ENCODE data around the gene FLT3. TPM values are rescaled to one million over a fixed set of nuclear protein-coding genes. Genes with fewer than 3 reads are reported as not detected.

The FLT3 gene
- total RNA-seq, 2 experiments from 2014 or later: 0.39 to 0.55 TPM

GRCh38 chr13:27978301-27978968 lies 121.9 kb downstream of the FLT3 start:
- H3K9me3 Mint-ChIP-seq: no peaks in the 10 kb centered on the region
- intact Hi-C loops (cut with DNase I, micrococcal nuclease): no loop called here
- no peak overlapping the region for H3K4me3 ChIP-seq (ENCODE audit: low read length)
- H3K4me1 Mint-ChIP-seq (ENCODE audit: low read depth): peaks cover 13% of the 10 kb centered on the region
- no peak for TF ChIP-seq CTCF (IDR thresholded peaks at IDR 0.05)
- H3K4me1 ChIP-seq (ENCODE audit: insufficient read depth, low read length): peaks cover 8% of the 10 kb centered on the region
- H3K36me3 Mint-ChIP-seq (ENCODE audit: low read depth): no peaks in the 10 kb centered on the region
- no peak overlapping the region for H3K4me3 Mint-ChIP-seq
- no peak overlapping the region for H3K27ac ChIP-seq (ENCODE audit: low read depth in 1 of 2, low read length in 2 of 2)
- ATAC-seq (ENCODE audit: poor library complexity) (no peak), DNase-seq (no peak)
- H3K27me3 Mint-ChIP-seq: peaks cover 91% of the 10 kb centered on the region
- CTCF ChIA-PET: no interaction called here
- no peaks in the 10 kb centered on the region for H3K36me3 ChIP-seq (ENCODE audit: insufficient read depth, low read length)
- POLR2A ChIA-PET: no interaction called here
- H3K27me3 ChIP-seq (ENCODE audit: control insufficient read depth in 1 of 2, insufficient read depth in 2 of 2, low read length in 2 of 2): peaks cover 63 to 84% of the 10 kb centered on the region in 2 experiments
- no peak overlapping the region for H3K27ac Mint-ChIP-seq
- H3K9me3 ChIP-seq (ENCODE audit: control insufficient read depth in 1 of 2, insufficient read depth in 1 of 2, low read length in 2 of 2): peaks cover 0 to 17% of the 10 kb centered on the region in 2 experiments

GRCh38 chr13:27977476-27978300 lies 122.7 kb downstream of the FLT3 start:
- no peak overlapping the region for H3K4me3 Mint-ChIP-seq
- intact Hi-C loops (cut with DNase I, micrococcal nuclease): no loop called here
- H3K27ac Mint-ChIP-seq: no peak overlapping the region
- no peaks in the 10 kb centered on the region for H3K36me3 Mint-ChIP-seq (ENCODE audit: low read depth)
- Histone ChIP-seq H3K27me3 (ENCODE audit: control insufficient read depth in 1 of 2, insufficient read depth in 2 of 2, low read length in 2 of 2) (peaks cover 65 to 92% of the 10 kb centered on the region in 2 experiments), H3K9me3 (ENCODE audit: control insufficient read depth in 1 of 2, insufficient read depth in 1 of 2, low read length in 2 of 2) (peaks cover 0 to 17% of the 10 kb centered on the region in 2 experiments), H3K4me1 (ENCODE audit: insufficient read depth, low read length) (peaks cover 8% of the 10 kb centered on the region), H3K36me3 (ENCODE audit: insufficient read depth, low read length) (no peaks in the 10 kb centered on the region), H3K27ac (ENCODE audit: low read depth in 1 of 2, low read length in 2 of 2) (no peak overlapping the region), H3K4me3 (ENCODE audit: low read length) (no peak overlapping the region)
- ChIA-PET POLR2A (no interaction called here), CTCF (no interaction called here)
- TF ChIP-seq CTCF (IDR thresholded peaks at IDR 0.05): no peak
- DNase-seq: no peak
- no peaks in the 10 kb centered on the region for H3K9me3 Mint-ChIP-seq
- no peak for ATAC-seq (ENCODE audit: poor library complexity)
- peaks cover 90% of the 10 kb centered on the region for H3K27me3 Mint-ChIP-seq
- peaks cover 13% of the 10 kb centered on the region for H3K4me1 Mint-ChIP-seq (ENCODE audit: low read depth)

GRCh38 chr13:27976362-27977091 lies 123.8 kb downstream of the FLT3 start:
- Mint-ChIP-seq H3K4me1 (ENCODE audit: low read depth) (peaks cover 13% of the 10 kb centered on the region), H3K36me3 (ENCODE audit: low read depth) (no peaks in the 10 kb centered on the region), H3K4me3 (no peak overlapping the region), H3K27ac (no peak overlapping the region), H3K27me3 (peaks cover 89% of the 10 kb centered on the region), H3K9me3 (no peaks in the 10 kb centered on the region)
- TF ChIP-seq CTCF (IDR thresholded peaks at IDR 0.05): no peak
- no peaks in the 10 kb centered on the region for H3K36me3 ChIP-seq (ENCODE audit: insufficient read depth, low read length)
- peaks cover 0 to 17% of the 10 kb centered on the region in 2 experiments for H3K9me3 ChIP-seq (ENCODE audit: control insufficient read depth in 1 of 2, insufficient read depth in 1 of 2, low read length in 2 of 2)
- POLR2A ChIA-PET: no interaction called here
- CTCF ChIA-PET: no interaction called here
- intact Hi-C loops (cut with DNase I, micrococcal nuclease): no loop called here
- ATAC-seq (ENCODE audit: poor library complexity): no peak
- DNase-seq: no peak
- no peak overlapping the region for H3K27ac ChIP-seq (ENCODE audit: low read depth in 1 of 2, low read length in 2 of 2)
- no peak overlapping the region for H3K4me3 ChIP-seq (ENCODE audit: low read length)
- peaks cover 64 to 94% of the 10 kb centered on the region in 2 experiments for H3K27me3 ChIP-seq (ENCODE audit: control insufficient read depth in 1 of 2, insufficient read depth in 2 of 2, low read length in 2 of 2)
- peaks cover 8% of the 10 kb centered on the region for H3K4me1 ChIP-seq (ENCODE audit: insufficient read depth, low read length)

All from CD4-positive, alpha-beta T cell (primary cell).